ENCODE data around the gene MTMR11.

- no peak for TF ChIP-seq CTCF (IDR thresholded peaks at IDR 0.05; ENCODE audit: low read length)
- no peak for TF ChIP-seq EZH2 (IDR thresholded peaks at IDR 0.05; ENCODE audit: borderline replicate concordance, low read length)
These were observed 9.6 kb downstream of the MTMR11 start for GRCh38 chr1:149927056-149927562.
